ENCODE results near the gene NBEA.

DNA sequence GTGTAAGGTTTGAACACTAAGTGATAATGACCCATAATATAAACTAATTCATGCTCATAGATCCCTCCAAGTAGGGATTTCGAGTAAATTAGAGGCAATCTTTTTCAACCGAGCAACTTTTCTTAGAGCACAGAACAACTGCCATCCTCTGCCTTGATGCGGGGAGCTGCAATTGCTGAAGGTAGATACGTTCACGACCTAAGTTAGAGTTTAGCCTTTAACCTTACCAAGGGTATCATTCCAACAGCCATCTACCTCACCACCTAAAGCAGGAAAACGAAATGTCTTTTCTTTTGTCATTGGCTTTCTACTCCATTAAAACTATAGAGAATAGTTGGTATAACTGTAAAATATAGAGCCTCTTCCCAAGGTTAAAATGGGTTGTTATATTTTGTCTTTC is 42.2 kb upstream of the NBEA start:
- TF ChIP-seq RAD21 (conservative IDR thresholded peaks at IDR 0.05 in 1 of 2, IDR thresholded peaks at IDR 0.05 in 1 of 2) (no peak), MAX (IDR thresholded peaks at IDR 0.05) (no peak)
- TF ChIP-seq, protein P1, sequence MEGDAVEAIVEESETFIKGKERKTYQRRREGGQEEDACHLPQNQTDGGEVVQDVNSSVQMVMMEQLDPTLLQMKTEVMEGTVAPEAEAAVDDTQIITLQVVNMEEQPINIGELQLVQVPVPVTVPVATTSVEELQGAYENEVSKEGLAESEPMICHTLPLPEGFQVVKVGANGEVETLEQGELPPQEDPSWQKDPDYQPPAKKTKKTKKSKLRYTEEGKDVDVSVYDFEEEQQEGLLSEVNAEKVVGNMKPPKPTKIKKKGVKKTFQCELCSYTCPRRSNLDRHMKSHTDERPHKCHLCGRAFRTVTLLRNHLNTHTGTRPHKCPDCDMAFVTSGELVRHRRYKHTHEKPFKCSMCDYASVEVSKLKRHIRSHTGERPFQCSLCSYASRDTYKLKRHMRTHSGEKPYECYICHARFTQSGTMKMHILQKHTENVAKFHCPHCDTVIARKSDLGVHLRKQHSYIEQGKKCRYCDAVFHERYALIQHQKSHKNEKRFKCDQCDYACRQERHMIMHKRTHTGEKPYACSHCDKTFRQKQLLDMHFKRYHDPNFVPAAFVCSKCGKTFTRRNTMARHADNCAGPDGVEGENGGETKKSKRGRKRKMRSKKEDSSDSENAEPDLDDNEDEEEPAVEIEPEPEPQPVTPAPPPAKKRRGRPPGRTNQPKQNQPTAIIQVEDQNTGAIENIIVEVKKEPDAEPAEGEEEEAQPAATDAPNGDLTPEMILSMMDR (IDR thresholded peaks at IDR 0.05): no peak

Data from A549 (cell line).